Stimulated activated CD8-positive, alpha-beta memory T cell treated with anti-CD3 and anti-CD28 coated beads, Interleukin-4, amount 100 ng/mL, for 24 hours (primary cell): ENCODE results near the gene SERPINB13.
"Not testable (repeated sequence)": the region's sequence is repeated elsewhere in the genome, so short reads cannot be mapped to it uniquely, and the experiment has no call there.

Experiments used
- DNase-seq: peaks from one replicate; pipeline ENCODE4 v3.0.0-alpha.2; 2020; ENCODE audit warnings: low read depth

The SERPINB13 gene

GRCh38 chr18:63590373-63590772, 3.2 kb downstream of the SERPINB13 start:
- no peak for DNase-seq

- no peak for DNase-seq
Observed at GRCh38 chr18:63590966-63591695, 4.0 kb downstream of the SERPINB13 start.

- no peak for DNase-seq
Observed at GRCh38 chr18:63591725-63592124, 4.6 kb downstream of the SERPINB13 start.

- DNase-seq, result no peak
Observed at GRCh38 chr18:63592471-63592870, 5.3 kb downstream of the SERPINB13 start.

- no peak for DNase-seq
Observed at GRCh38 chr18:63596964-63597363, 9.8 kb downstream of the SERPINB13 start.

- DNase-seq, result no peak
Observed at GRCh38 chr18:63603355-63603754, 16.2 kb downstream of the SERPINB13 start.

GRCh38 chr18:63603772-63604171, 16.6 kb downstream of the SERPINB13 start:
- no peak for DNase-seq

- DNase-seq, result no peak
Observed at GRCh38 chr18:63604791-63605567, 17.8 kb downstream of the SERPINB13 start.

GRCh38 chr18:63606526-63606925, 19.4 kb downstream of the SERPINB13 start:
- no peak for DNase-seq

- DNase-seq, result no peak
Observed at GRCh38 chr18:63613420-63613819, 26.3 kb downstream of the SERPINB13 start.

GRCh38 chr18:63617049-63617914, 30.1 kb downstream of the SERPINB13 start:
- DNase-seq, result no peak

GRCh38 chr18:63617915-63618234, 30.7 kb downstream of the SERPINB13 start:
- DNase-seq, result no peak

- no peak for DNase-seq
Observed at GRCh38 chr18:63619661-63620060, 32.5 kb downstream of the SERPINB13 start.

- DNase-seq, result no peak
Observed at GRCh38 chr18:63624863-63625262, 37.7 kb downstream of the SERPINB13 start.

GRCh38 chr18:63626431-63626830, 39.3 kb downstream of the SERPINB13 start:
- no peak for DNase-seq

- no peak for DNase-seq
Observed at GRCh38 chr18:63627819-63628218, 40.7 kb downstream of the SERPINB13 start.

- no peak for DNase-seq
Observed at GRCh38 chr18:63637703-63638102, 50.6 kb downstream of the SERPINB13 start.

- DNase-seq, result not testable (repeated sequence)
Observed at GRCh38 chr18:63641157-63641680, 54.1 kb downstream of the SERPINB13 start.

- not testable (repeated sequence) for DNase-seq
Observed at GRCh38 chr18:63642668-63643356, 55.7 kb downstream of the SERPINB13 start.

- DNase-seq, result not testable (repeated sequence)
Observed at GRCh38 chr18:63644142-63644541, 57.0 kb downstream of the SERPINB13 start, which contains the start of gene SERPINB4. SERPINB4 (minus strand) TSS chr18:63644256; CDS start chr18:63643577, 679 bp downstream.

- not testable (repeated sequence) for DNase-seq
Observed at GRCh38 chr18:63644694-63645093, 57.6 kb downstream of the SERPINB13 start.

GRCh38 chr18:63646936-63647335, 59.8 kb downstream of the SERPINB13 start:
- no peak for DNase-seq
